Dedifferentiated amniotic fluid mesenchymal stem cell (primary cell): Measurements from ENCODE around the gene RAP1GDS1.

Experiments used
- DNase-seq: peaks from one replicate; pipeline ENCODE4 v3.0.0-alpha.2; 2016; ENCODE audit errors: extremely low spot score

RAP1GDS1 gene

GRCh38 chr4:98482847-98483806 lies 221.9 kb downstream of the RAP1GDS1 start:
- DNase-seq, result no peak

GRCh38 chr4:98484031-98484430 lies 222.8 kb downstream of the RAP1GDS1 start:
- no peak for DNase-seq

GRCh38 chr4:98485816-98486345 lies 224.7 kb downstream of the RAP1GDS1 start:
- no peak for DNase-seq

GRCh38 chr4:98490251-98490650 lies 229.1 kb downstream of the RAP1GDS1 start:
- DNase-seq, result no peak

- no peak for DNase-seq
Measured at GRCh38 chr4:98491899-98492559, 230.8 kb downstream of the RAP1GDS1 start.

- no peak for DNase-seq
Measured at GRCh38 chr4:98493296-98493695, 232.1 kb downstream of the RAP1GDS1 start.
